NAMALWA (cell line): ENCODE measurements around the gene APOOL.
A peak's percentile ranks its signal among the peaks of the same experiment; 100 is the strongest.
"Not testable (repeated sequence)": the region's sequence is repeated elsewhere in the genome, so short reads cannot be mapped to it uniquely, and the experiment has no call there.

Experiments used
- DNase-seq: peaks from one replicate; pipeline ENCODE4 v3.0.0-alpha.2; 2015; ENCODE audit warnings: low spot score

Gene APOOL, protein sequence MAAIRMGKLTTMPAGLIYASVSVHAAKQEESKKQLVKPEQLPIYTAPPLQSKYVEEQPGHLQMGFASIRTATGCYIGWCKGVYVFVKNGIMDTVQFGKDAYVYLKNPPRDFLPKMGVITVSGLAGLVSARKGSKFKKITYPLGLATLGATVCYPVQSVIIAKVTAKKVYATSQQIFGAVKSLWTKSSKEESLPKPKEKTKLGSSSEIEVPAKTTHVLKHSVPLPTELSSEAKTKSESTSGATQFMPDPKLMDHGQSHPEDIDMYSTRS

DNA sequence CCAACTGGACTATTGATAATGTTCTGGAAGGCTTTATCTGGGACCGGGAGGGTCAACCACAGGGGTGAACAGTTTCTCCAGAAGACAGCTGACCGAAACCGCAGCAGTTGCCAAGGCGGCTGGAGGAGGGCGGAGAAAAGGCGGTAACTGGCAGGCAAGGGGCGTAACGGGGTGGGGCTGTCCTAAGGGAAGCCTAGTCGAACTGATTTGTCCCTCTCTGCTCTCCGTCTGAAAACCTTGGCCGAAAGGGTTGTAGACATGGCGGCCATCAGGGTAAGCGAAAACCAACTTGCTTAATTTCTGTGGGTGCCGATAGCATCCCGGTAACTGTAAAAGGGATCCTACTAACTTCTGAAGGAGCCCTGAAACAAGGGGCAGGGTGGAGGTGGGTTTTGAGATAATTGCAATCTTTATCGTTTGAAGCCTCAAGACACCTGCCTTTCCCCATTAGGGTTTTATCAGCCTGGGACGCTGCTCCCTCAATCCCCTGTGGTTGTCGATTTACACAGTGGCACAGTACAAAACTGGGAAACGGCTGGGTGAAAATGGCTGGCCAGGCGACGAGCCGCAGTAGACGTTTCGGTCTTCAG is at the start of gene APOOL:
APOOL (plus strand) TSS at position 223 of the 590 bp plus-strand sequence; CDS start at position 259, 36 bp downstream.
- peak; percentile 87 for DNase-seq

DNA sequence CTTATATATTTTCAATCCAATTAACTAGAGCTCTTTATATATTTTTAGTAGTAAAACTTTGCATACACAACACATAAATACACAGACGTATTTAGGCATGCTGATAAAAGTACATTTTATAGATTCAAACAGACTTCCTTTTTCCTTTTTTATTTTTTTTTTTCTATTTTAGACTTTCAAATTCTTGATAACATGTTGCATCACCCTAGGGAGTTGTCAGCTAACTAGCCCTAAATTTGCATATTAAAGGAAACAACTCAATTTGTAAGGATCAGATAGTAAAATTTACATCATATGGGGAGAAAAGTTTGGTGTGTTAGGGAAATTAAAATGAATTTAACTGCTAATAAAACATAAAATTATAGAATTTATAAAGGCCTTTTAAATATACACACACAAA is 47.4 kb upstream of the APOOL start:
- DNase-seq = peak; percentile 20

DNA sequence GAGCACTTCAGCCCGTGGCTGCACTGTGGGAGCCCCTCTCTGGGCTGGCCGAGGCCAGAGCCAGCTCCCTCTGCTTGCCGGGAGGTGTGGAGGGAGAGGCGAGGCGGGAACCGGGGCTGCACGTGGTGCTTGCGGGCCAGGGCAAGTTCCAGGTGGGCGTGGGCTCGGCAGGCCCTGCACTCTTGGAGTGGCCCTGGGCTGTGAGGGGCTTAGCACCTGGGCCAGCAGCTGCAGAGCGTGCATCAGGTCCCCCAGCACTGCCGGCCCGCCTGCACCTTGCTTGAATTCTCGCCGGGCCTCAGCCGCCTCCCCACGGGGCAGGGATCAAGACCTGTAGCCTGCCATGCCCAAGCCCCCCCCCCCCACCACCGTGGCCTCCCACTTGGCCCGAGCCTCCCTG is 28.9 kb upstream of the APOOL start:
- no peak for DNase-seq

DNA sequence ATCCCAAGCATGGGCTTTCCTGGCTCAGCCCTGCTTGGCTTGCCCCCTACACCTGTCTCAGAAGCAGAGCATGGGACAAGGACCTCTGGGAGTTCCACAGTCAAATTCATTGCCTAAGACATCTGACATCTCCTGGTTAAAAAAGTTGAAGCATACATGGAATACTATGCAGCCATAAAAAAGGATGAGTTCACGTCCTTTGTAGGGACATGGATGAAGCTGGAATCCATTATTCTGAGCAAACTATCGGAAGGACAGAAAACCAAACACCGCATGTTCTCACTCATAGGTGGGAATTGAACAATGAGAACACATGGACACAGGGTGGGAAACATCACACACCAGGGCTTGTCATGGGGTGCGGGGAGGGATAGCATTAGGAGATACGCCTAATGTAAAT is 11.9 kb upstream of the APOOL start:
- DNase-seq = not testable (repeated sequence)

DNA sequence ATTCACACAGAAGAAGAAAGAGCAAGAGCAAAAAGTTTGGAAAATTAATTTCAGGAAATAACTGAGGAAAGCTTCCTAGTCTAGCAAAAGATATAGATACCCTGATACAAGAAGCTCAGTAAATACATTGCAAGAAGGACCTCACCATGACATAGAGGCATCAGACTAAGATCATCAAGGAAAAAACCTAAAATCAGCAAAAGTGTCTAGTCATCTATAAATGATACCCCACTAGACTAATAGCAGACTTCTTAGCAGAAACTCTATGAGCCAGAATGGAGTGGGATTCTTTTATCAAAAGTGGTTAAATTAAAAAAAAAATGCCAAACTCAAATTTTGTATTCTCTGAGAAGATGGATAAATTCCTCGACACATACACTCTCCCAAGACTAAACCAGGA is 10.5 kb upstream of the APOOL start:
- DNase-seq = no peak

DNA sequence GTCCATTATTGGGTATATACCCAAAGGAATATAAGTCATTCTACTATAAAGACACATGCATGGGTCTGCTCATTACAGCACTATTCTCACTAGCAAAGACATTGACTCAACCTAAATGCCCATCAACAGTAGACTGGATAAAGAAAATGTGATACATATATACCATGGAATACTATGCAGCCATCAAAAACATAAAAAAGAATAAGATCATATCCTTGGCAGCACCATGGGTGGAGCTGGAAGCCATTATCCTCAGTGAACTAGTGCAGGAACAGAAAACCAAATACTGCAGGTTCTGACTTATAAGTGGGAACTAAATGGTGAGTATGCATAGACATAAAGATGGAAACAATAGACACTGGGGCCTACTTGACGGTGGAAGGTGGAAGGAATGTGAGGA is 2.3 kb upstream of the APOOL start:
- no peak for DNase-seq

DNA sequence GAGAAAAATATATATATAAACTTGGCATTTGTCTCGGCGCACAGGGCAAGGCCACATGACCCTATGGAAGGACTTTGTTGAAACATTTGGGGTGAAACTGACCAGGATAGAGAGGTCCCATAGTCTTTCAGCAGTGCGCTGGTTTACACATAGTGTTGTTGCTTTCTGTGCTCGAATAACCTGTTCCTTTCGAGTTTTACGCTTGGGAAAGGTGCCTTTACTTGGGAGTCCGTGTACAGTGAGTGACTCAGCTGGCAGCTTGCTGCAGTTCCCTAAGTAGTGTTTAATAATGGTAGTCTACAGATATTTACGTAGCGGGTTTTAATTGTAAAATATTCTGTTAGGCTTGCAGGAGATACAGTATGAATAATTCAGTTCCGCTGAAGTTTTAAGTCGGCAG is 578 bp downstream of the APOOL start:
- no peak for DNase-seq

DNA sequence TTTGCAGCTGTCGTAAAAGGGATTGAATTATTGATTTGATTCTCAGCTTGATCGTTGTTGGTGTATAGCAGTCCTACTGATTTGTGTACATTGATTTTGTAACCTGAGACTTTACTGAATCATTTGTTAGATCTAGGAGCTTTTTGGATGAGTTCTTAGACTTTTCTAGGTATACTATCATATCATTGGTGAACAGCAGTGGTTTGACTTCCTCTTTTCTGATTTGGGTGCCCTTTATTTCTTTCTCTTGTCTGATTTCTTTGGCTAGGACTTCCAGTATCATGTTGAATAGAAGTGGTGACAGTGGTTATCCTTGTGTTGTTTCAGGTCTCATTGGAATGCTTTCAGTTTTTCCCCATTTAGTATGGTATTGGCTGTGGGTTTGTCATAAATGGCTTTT is 8.4 kb downstream of the APOOL start:
- no peak for DNase-seq

DNA sequence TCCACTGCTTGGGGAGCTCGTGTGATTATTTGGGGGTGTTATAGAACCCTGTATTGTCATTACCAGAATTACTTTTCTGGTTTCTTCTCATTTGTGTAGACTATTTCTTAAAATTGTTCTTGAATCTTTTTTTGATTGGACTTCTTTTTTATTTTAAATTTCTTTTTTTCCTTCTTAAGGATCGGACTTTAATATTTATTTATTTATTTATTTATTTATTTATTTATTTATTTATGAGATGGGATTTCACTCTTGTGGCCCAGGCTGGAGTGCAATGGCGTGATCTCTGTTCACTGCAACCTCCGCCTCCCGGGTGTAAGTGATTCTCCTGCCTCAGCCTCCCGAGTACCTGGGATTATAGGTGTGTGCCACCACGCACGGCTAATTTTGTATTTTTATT is 11.7 kb downstream of the APOOL start:
- DNase-seq = not testable (repeated sequence)

DNA sequence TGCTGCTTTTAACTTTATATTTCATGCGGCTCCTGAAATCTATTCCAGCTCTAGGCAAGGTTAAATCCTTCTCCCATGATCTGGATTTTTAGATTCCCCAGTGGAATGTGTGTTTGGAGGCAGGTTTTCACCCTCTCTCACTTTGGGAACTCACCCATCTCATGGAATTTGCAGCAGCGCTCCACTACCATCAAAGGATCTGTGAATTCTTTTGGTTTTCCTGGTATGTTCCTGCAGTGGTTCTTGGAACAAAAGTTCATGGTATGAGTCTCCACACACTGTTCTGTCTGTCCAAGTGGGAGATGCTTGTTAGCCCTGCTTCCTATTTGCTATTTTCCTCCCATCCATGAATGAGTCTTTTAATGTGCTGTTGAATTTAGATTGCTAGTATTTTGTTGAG is 14.0 kb downstream of the APOOL start:
- DNase-seq = no peak

DNA sequence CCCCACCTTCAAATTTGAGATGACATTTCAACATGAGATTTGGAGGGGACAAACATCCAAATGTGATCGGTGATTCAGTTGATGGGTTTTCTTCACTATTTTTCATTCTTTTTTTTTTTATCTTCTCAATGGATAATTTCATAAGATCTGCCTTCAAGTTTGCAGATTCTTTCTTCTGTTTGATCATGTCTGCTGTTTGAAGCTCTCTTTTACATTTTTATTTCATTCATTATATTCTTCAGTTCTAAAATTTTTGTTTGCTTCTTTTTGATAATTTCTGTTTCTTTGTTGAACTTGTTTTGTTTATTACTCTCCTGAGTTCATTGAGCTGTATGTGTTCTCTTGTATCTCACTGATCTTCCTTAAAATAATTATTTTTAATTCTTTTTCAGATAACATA is 14.8 kb downstream of the APOOL start:
- DNase-seq = no peak

DNA sequence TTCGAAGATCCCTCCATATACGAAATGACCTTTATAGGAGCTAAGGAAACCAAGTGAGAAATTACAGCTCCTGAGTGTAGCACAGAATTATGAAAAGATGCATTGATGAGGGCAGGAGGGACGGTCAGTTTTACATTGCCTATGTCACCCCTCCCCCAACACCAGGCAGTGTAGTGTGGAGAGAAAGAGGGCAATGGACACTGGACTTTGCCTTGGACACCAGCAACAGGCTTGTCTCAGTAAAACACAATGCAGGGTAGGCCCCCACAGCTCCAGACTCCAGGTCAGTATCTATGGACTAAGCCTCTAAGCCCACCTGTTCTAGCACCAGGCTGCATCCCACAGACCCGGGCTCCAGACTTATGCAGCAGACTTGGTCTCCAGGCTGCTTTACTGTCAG is 16.5 kb downstream of the APOOL start:
- DNase-seq = no peak

DNA sequence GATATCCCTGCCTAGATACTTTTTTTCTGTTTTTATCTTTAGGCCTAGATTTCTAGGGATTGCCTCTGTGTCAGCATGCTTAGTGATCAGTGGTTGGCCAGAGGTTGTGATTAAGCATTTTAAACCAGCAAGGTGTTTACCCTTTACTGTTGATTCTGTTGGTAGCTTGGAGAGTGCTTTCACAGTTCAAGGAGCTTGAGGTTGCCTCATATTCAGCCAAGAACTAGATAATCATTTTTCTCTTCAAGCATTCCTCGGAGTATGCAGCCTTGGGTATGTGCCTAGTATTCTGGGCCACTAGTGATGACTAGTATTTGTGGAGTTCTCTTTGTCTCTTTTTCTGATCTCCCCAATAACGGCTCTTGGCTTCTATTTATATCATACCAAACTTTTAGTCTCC is 20.4 kb downstream of the APOOL start:
- no peak for DNase-seq

DNA sequence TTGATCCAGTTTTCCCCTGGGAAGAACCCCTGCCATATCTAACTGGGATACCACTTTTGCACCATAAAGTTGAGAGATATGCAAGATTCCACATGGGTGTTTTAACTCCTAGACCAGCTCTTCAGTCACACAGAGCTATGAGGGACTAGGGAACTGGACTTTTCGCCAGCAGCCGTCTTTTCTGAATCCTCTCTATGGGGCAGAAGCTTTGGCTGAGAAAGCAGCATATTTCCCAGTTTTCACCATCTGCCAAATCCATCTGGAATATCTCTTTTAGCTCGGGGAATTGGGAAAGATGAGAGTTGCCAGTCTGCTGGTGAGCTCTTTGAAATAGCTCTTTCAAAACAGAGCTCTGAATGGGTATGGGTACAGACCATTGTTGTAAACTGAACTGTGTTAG is 20.9 kb downstream of the APOOL start:
- DNase-seq = no peak

DNA sequence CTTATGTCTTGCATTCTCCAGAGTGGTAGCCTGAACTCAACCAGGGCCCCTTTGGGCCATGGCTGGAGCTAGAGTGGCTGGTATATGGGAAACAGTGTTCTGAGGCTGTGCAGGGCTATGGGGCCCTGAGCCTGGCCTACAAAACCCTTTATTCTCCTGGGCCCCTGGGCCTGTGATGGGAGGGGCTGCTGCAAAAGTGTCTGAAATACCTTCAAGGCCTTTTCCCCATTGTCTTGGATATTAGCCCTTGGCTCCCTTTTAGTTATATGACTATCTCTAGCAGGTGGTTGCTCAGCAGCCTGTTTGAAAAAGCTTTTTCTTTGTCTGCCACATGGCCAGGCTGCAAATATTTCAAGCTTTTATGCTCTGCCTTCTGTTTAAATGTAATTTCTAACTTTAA is 22.5 kb downstream of the APOOL start:
- DNase-seq = no peak

DNA sequence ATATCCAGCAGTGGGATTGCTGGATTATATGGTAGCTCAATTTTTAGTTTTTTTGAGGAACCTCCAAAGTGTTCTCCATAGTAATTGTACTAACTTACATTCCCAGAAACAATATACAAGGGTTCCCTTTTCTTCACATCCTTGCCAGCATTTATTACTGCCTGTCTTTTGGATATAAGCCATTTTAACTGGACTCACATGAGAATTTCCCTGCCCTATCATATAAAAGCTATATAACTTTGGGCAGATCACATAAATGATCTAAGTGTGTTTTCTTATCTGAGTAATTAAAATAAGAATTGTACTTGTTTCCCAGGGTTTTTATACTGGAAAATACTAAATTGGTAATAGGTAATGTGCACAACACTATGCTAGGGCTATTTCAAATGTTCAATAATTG is 25.4 kb downstream of the APOOL start:
- DNase-seq = no peak

DNA sequence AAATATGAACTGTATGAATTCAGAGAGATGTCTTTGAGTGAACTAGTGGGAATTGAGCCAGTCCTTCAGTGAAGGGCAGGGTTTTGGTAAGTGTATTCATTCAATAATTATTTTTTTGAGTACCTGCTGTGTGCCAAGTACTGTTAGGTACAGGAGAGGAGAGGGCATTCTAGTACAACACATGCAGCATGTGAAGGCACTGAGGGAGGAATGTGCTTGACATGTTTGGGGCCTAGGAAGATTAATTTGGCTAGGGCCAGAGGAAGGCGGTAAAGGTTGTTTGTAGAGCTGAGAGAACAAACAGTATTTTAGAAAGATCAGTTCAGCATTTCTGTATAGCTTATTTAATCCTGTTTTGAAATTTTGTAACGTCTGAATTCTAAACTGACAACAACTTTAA is 27.8 kb downstream of the APOOL start:
- no peak for DNase-seq

DNA sequence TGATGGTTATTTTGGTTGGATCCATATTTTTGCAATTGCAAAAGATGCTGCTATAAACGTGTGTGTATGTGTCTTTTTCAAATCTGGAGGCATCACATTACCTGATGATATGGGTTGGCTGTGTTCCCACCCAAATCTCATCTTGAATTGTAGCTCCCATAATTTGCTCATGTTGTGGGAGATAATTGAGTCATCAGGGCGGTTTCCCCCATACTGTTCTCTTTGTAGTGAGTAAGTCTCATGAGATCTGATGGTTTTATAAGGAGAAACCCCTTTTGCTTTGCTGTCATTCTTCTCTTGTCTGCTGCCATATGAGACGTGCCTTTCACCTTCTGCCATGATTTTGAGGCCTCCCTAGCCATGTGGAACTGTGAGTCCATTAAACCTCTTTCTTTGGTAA is 33.4 kb downstream of the APOOL start:
- DNase-seq = no peak

DNA sequence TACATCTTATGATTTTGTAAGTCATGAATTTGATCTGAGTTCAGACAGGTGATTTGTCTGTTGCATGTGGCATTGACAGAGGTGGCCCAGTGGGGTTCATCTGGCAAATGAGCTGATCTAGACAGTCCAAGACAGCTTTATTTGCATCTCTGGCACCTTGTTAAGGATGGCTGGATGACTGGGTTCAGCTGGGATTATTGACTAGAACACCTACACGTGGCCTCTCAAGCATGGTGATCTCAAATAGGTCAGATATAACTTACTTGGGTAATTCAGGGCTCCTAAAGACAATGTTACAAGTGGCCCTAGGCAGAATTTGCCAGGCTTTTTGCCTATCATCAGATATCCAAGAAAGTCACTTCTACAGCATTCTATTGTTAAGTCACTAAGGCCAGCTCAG is 48.0 kb downstream of the APOOL start:
- peak; percentile 1 for DNase-seq

DNA sequence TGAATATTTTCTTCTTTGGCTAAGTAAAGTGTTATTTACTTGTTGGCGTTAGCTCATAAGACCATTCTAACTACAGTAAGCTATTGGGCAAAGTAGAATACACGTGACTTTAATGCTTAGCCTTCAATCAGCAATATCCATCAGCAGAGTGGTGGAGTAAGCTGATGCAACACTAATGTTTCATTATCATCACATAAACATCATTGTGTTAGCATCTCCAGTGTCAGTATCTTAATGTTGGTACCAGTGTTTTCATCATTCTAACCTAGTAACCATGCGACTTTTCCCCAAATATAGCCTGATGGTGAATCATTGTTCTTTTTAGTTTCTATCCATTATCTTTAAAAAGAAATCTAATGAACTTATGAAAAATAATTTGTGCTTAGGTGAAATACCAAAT is 48.5 kb downstream of the APOOL start:
- no peak for DNase-seq

DNA sequence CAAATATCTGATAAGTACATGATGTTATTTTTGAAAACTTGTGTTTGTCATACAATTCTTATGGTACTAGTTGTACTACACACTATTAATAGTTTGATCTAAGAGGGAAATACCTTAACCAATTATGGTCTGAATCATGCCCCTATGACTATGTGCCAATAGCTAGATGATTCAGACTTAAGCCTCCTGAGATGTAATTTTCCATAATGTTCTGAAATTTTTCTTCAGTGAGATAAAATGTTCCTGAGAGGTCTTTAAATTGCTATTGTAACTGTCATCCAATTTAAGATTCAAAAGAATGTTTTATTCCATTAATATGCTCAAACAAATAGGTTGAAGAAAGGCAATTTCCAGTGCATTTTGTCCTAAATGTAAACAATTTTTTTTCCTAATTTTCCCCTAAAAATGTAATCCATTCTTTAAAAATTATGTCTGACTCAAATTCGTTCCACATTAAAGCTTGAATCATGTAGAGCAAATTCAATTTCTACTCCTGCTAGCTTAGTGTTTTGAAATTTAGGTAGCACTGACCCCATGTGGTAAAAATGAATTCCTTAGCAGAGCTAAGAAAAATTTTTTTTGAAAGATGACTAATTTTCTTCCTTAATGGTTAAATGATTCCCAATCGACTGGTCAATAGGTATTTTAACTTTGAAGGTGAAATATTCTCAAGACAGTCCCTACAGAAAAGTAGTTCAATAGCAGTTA is 49.1 kb downstream of the APOOL start:
- peak; percentile 24 for DNase-seq

DNA sequence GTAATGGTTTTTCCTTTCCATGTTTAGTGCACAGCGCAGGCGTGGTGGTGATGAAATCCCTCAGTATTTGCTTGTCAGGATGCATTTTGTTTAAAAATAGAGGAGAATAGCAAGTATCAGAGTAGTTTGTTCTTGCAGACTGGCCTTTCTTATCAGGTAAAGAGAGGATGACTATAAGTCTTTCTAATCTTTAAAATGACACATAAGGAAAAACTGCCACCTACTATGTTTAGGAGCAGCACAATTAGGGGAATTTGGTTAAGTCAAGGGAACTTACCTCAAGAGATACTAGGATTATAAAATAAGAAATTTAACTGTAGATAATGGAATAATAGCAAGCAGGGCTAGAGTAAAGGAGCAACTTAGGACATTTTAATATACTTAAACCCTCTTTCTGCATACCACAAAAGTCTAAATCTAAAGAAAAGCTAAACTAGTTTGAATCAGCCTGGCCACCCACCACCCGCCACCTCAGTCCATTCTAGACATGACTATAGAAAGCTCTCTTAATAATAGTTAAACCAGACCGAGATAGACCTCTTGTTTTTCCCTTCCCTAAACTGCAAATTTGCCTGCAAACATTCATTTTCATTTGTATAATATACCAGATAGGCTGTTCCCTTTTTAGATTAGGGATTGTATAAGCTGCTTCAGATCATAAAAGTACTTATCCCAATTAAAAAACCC is 62.0 kb downstream of the APOOL start:
- DNase-seq = no peak

DNA sequence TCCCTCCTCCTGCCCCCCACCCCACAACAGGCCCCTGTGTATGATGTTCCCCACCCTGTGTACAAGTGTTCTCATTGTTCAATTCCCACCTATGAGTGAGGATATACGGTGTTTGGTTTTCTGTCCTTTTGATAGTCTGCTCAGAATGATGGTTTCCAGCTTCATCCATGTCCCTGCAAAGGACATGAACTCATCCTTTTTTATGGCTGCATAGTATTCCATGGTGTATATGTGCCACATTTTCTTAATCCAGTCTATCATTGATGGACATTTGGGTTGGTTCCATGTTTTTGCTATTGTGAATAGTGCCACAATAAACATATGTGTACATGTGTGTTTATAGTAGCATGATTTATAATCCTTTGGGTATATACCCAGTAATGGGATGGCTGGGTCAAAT is 73.6 kb downstream of the APOOL start:
- DNase-seq = not testable (repeated sequence)
